Measurements from ENCODE around the gene UPK1A.
A peak's percentile ranks its signal among the peaks of the same experiment; 100 is the strongest.

UPK1A gene

GRCh38 chr19:35710784-35711723, 44.7 kb downstream of the UPK1A start:
- TF ChIP-seq, protein P1, sequence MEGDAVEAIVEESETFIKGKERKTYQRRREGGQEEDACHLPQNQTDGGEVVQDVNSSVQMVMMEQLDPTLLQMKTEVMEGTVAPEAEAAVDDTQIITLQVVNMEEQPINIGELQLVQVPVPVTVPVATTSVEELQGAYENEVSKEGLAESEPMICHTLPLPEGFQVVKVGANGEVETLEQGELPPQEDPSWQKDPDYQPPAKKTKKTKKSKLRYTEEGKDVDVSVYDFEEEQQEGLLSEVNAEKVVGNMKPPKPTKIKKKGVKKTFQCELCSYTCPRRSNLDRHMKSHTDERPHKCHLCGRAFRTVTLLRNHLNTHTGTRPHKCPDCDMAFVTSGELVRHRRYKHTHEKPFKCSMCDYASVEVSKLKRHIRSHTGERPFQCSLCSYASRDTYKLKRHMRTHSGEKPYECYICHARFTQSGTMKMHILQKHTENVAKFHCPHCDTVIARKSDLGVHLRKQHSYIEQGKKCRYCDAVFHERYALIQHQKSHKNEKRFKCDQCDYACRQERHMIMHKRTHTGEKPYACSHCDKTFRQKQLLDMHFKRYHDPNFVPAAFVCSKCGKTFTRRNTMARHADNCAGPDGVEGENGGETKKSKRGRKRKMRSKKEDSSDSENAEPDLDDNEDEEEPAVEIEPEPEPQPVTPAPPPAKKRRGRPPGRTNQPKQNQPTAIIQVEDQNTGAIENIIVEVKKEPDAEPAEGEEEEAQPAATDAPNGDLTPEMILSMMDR (conservative IDR thresholded peaks at IDR 0.05) = no peak
- no peak overlapping the region for H3K27ac ChIP-seq

- TF ChIP-seq, protein P1 (conservative IDR thresholded peaks at IDR 0.05) = no peak
- H3K27ac ChIP-seq = no peak overlapping the region
These were observed 46.5 kb downstream of the UPK1A start for GRCh38 chr19:35712567-35713505.

DNA sequence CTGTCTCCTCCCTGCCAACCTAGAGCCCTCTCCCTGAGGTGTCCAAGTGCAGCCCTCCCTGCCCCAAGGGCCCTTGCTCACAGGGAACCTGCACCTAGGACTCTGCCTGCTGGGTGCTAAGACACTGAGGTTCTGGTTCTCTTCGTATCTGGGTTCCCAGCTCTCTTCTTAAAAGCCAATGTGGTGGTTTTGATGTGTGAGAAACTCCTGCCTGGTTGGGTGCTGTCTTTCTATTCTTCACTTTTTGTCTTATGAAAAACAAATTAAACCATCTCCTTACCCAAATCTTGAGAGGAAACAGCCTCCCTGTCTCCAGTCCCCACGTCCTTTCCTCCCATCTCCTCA, 47.2 kb downstream of the UPK1A start:
- TF ChIP-seq, protein P1 (conservative IDR thresholded peaks at IDR 0.05) = no peak
- no peak overlapping the region for H3K27ac ChIP-seq

- no peak overlapping the region for H3K27ac ChIP-seq
- TF ChIP-seq, protein P1 (conservative IDR thresholded peaks at IDR 0.05) = no peak
These were observed 47.7 kb downstream of the UPK1A start for GRCh38 chr19:35713904-35714495.

DNA sequence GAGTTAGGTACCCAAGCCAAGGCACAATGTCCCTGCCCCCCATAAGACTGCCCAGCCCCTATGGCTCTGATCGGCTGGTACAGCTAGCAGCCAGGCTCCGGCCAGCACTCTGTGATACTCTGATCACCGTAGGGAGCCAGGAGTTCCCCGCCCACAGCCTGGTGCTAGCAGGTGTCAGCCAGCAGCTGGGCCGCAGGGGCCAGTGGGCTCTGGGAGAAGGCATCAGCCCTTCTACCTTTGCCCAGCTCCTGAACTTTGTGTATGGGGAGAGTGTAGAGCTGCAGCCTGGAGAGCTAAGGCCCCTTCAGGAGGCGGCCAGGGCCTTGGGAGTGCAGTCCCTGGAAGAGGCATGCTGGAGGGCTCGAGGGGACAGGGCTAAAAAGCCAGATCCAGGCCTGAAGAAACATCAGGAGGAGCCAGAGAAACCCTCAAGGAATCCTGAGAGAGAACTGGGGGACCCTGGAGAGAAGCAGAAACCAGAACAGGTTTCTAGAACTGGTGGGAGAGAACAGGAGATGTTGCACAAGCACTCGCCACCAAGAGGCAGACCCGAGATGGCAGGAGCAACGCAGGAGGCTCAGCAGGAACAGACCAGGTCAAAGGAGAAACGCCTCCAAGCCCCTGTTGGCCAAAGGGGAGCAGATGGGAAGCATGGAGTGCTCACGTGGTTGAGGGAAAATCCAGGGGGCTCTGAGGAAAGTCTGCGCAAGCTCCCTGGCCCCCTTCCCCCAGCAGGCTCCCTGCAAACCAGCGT, 48.5 kb downstream of the UPK1A start:
- TF ChIP-seq, protein P1 (conservative IDR thresholded peaks at IDR 0.05) = peak; percentile 28; the same call in 1 of the 2 replicates
- peak overlapping the region; percentile 98 for H3K27ac ChIP-seq

GRCh38 chr19:35715355-35715809, 49.1 kb downstream of the UPK1A start:
- TF ChIP-seq, protein P1 (conservative IDR thresholded peaks at IDR 0.05) = no peak
- peak overlapping the region; percentile 98 for H3K27ac ChIP-seq

Data from VCaP (cell line).